NCI-H82 treated with DMSO at 0.1 percent for 48 hours (cell line): ENCODE measurements around the gene CIAO3.

Source experiments
- DNase-seq: peaks from one replicate; lab custom pipeline; 2025; ENCODE audit not compliant: unreplicated experiment; lab: John Stamatoyannopoulos, UW

The CIAO3 gene

GRCh38 chr16:740764-741505, at the start of gene CIAO3:
Gene CIAO3, minus strand, starts transcription at chr16:740997. Its CDS starts 12 bp downstream, at chr16:740985.
- peak; percentile 16 for DNase-seq

GRCh38 chr16:790086-790485, 49.3 kb upstream of the CIAO3 start:
- DNase-seq, result no peak

GRCh38 chr16:789191-789850, 48.5 kb upstream of the CIAO3 start:
- DNase-seq, result no peak

GRCh38 chr16:788399-789126, 47.8 kb upstream of the CIAO3 start, which contains the start of gene CHTF18:
Gene CHTF18, plus strand, starts transcription at chr16:788620. Its CDS starts 65 bp downstream, at chr16:788685.
- DNase-seq, result peak; percentile 50

- DNase-seq, result no peak
These were observed 47.2 kb upstream of the CIAO3 start, which contains the start of gene RPUSD1 for GRCh38 chr16:787978-788398. Gene RPUSD1, minus strand, starts transcription at chr16:788381. Its CDS starts 644 bp downstream, at chr16:787737.

- DNase-seq, result no peak
These were observed 46.6 kb upstream of the CIAO3 start for GRCh38 chr16:787321-787966.

- no peak for DNase-seq
These were observed 45.1 kb upstream of the CIAO3 start for GRCh38 chr16:785563-786535.

- no peak for DNase-seq
These were observed 43.6 kb upstream of the CIAO3 start for GRCh38 chr16:784431-784830.

GRCh38 chr16:783404-784161, 42.8 kb upstream of the CIAO3 start:
- no peak for DNase-seq

GRCh38 chr16:782766-783403, 42.1 kb upstream of the CIAO3 start:
- no peak for DNase-seq

- DNase-seq, result no peak
These were observed 41.5 kb upstream of the CIAO3 start for GRCh38 chr16:782258-782657.

- no peak for DNase-seq
These were observed 40.7 kb upstream of the CIAO3 start for GRCh38 chr16:781346-782010.

- DNase-seq, result no peak
These were observed 39.5 kb upstream of the CIAO3 start for GRCh38 chr16:780296-780695.

GRCh38 chr16:779561-779960, 38.8 kb upstream of the CIAO3 start:
- DNase-seq, result no peak

GRCh38 chr16:778909-779527, 38.2 kb upstream of the CIAO3 start:
- no peak for DNase-seq

- DNase-seq, result no peak
These were observed 37.6 kb upstream of the CIAO3 start for GRCh38 chr16:778447-778846.

- no peak for DNase-seq
These were observed 37.0 kb upstream of the CIAO3 start for GRCh38 chr16:777826-778225.

- DNase-seq, result no peak
These were observed 36.0 kb upstream of the CIAO3 start for GRCh38 chr16:776824-777223.
